Ishikawa (cell line): ENCODE results near the gene SEMG1.

Source experiments
- CEBPB ChIP-seq: IDR thresholded peaks from 2 replicates; pipeline ENCODE4 v1.6.1; 2012
- CREB1 ChIP-seq: IDR thresholded peaks from 2 replicates; pipeline ENCODE4 v1.6.1; 2012; ENCODE audit warnings: low read depth
- EGR1 ChIP-seq: IDR thresholded peaks from 2 replicates; pipeline ENCODE4 v1.6.1; 2012
- EP300 ChIP-seq: IDR thresholded peaks from 2 replicates; pipeline ENCODE4 v1.6.1; 2012; ENCODE audit warnings: borderline replicate concordance
- FOXM1 ChIP-seq: IDR thresholded peaks from 2 replicates; pipeline ENCODE4 v1.6.1; 2012; ENCODE audit warnings: low read depth, borderline replicate concordance
- NFIC ChIP-seq: IDR thresholded peaks from 2 replicates; pipeline ENCODE4 v1.6.1; 2012
- RAD21 ChIP-seq: IDR thresholded peaks from 2 replicates; pipeline ENCODE4 v1.6.1; 2012; ENCODE audit warnings: low read depth
- TAF1 ChIP-seq: IDR thresholded peaks from 2 replicates; pipeline ENCODE4 v1.6.1; 2012; ENCODE audit warnings: low read depth, mild to moderate bottlenecking
- TCF12 ChIP-seq: IDR thresholded peaks from 2 replicates; pipeline ENCODE4 v1.6.1; 2012; ENCODE audit warnings: low read depth
- TEAD4 ChIP-seq: IDR thresholded peaks from 2 replicates; pipeline ENCODE4 v1.6.1; 2012
- YY1 ChIP-seq: IDR thresholded peaks from 2 replicates; pipeline ENCODE4 v1.6.1; 2012; ENCODE audit warnings: low read depth
- ZBTB7A ChIP-seq: IDR thresholded peaks from 2 replicates; pipeline ENCODE4 v1.6.1; 2012; ENCODE audit warnings: low read depth
- TF ChIP-seq, protein P1 (sequence below): IDR thresholded peaks from 2 replicates; pipeline ENCODE4 v1.6.1; 2012
- TF ChIP-seq, protein P2 (sequence below): IDR thresholded peaks from 2 replicates; pipeline ENCODE4 v1.6.1; 2012; ENCODE audit warnings: low read depth, mild to moderate bottlenecking
- TF ChIP-seq, protein P3 (sequence below): IDR thresholded peaks from 2 replicates; pipeline ENCODE4 v1.6.1; 2012

SEMG1 gene

DNA sequence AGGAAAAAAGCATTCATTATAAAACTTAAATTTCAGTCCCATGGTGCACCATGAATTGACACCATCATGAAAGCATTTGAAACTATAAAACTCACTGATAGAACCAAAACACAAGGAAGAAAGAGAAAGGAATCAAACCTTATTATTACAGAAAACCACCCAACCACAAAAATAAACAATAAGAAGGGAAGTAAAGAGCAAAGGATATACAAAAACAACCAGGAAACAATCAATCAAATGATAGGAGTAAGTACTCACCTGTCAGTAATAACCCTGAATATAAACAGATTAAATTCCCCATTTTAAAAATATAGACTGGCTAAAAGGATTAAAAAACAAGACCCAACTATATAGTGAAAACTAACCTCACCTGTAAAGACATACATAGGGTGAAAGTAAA, 41.8 kb downstream of the SEMG1 start:
- TF ChIP-seq RAD21 = no peak
- no peak for TF ChIP-seq TCF12
- TF ChIP-seq EP300 = no peak
- TF ChIP-seq, protein P1, sequence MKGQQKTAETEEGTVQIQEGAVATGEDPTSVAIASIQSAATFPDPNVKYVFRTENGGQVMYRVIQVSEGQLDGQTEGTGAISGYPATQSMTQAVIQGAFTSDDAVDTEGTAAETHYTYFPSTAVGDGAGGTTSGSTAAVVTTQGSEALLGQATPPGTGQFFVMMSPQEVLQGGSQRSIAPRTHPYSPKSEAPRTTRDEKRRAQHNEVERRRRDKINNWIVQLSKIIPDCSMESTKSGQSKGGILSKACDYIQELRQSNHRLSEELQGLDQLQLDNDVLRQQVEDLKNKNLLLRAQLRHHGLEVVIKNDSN = no peak
- TF ChIP-seq, protein P2, sequence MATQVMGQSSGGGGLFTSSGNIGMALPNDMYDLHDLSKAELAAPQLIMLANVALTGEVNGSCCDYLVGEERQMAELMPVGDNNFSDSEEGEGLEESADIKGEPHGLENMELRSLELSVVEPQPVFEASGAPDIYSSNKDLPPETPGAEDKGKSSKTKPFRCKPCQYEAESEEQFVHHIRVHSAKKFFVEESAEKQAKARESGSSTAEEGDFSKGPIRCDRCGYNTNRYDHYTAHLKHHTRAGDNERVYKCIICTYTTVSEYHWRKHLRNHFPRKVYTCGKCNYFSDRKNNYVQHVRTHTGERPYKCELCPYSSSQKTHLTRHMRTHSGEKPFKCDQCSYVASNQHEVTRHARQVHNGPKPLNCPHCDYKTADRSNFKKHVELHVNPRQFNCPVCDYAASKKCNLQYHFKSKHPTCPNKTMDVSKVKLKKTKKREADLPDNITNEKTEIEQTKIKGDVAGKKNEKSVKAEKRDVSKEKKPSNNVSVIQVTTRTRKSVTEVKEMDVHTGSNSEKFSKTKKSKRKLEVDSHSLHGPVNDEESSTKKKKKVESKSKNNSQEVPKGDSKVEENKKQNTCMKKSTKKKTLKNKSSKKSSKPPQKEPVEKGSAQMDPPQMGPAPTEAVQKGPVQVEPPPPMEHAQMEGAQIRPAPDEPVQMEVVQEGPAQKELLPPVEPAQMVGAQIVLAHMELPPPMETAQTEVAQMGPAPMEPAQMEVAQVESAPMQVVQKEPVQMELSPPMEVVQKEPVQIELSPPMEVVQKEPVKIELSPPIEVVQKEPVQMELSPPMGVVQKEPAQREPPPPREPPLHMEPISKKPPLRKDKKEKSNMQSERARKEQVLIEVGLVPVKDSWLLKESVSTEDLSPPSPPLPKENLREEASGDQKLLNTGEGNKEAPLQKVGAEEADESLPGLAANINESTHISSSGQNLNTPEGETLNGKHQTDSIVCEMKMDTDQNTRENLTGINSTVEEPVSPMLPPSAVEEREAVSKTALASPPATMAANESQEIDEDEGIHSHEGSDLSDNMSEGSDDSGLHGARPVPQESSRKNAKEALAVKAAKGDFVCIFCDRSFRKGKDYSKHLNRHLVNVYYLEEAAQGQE = no peak
- no peak for TF ChIP-seq ZBTB7A
- TF ChIP-seq TAF1 = no peak
- no peak for TF ChIP-seq TEAD4
- no peak for TF ChIP-seq EGR1

DNA sequence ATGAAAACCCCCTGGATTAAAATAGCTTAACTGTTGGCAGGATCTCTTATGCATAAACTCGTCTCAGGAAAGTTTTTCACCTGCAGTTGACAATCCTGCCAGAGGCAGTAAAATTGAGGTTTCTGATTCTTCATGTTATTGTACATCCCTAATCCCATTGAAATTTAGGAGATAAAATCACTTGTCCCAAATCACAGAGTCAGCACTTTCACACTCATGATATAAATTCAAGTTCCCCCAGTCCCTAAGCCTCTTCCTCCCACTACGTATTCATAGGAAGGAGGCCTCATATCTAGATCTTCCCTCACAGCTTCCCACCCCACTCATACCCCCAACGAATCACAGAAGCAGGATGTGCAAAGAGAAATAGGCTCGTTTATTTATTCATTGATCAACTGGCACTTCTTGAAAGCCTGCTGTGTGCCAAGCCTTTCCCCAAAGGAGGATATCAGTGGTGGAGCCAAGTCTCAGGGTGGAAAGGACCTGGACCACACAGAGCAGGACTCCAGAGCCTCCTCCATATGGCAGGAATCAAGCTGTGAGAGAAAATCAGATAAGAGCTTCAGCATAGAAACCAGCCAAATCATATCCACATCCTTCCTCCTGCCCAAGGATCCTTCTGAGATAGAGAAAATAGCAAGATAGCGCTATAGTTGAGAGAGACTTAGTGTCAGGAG, 45.2 kb downstream of the SEMG1 start:
- TF ChIP-seq RAD21 (no peak), EGR1 (no peak), ZBTB7A (no peak), CEBPB (no peak), NFIC (no peak), TAF1 (no peak), FOXM1 (no peak), CREB1 (no peak)
- TF ChIP-seq, protein P2 = no peak

DNA sequence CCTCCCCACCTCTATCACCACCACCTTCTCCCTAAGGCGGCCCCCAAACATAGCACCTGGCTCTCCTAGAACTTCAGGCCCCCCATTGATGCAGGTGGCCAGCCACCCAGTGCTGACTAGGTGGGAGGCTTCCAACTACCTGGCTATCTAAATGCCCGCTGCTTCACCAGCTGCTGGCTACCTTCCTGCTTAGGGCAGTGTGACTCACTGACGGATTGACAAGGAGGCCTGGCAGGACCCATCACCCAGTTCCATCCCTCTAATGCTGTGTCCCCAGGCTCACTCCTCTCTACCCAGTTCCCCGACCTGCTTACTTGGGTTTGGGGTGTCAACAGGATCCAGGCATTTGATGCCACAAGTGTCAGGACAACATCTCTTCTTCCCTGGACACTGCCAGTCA, 46.4 kb downstream of the SEMG1 start:
- TF ChIP-seq RAD21 (no peak), CREB1 (no peak), TAF1 (no peak), ZBTB7A (no peak), TEAD4 (no peak), EGR1 (no peak), CEBPB (no peak), FOXM1 (no peak), YY1 (no peak), EP300 (no peak), NFIC (no peak), TCF12 (no peak)
- TF ChIP-seq, protein P1 = no peak
- TF ChIP-seq, protein P3, sequence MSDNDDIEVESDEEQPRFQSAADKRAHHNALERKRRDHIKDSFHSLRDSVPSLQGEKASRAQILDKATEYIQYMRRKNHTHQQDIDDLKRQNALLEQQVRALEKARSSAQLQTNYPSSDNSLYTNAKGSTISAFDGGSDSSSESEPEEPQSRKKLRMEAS = no peak
- TF ChIP-seq, protein P2 = no peak

DNA sequence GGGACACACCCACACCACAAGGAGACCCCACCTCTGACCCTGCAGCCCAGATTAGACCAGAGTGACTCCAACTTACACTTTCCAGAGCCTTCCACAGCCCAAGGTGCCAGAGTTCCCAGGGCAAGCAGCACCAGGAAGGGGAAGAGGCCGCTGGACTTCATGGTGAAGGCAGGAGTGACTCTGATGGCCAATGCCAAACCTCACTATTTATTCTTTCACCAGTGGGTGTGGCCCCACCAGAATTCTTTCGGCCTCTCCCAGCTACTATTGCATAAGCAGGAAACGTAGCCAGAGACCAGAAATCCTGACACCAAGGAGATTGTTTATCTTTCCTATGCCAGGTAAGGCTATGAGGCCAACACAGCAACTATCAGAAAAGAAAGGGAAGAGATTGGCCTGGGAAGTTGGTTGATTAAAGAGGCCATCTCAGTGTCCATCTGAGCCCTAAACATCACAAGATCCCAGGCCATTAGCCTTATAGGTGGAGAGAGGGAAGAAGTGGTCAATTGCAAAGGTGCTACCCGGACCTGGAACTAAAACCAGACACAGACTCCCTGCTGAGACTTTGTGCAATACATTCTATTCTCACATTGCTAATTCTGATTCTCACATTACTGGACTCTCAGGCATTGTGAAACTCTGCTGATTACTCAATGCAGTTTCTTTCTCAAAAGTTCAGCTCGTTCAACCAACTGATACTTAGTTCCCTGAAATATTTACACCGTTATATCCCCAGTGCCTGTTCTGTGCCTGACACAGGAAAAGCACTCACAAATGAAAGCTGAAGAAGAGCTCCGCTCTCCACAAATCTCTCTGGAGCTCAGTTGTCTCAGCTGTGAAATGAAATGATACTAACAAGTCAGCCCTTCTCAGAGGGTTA, 47.8 kb downstream of the SEMG1 start, which contains the start of gene SLPI:
Gene SLPI, minus strand, starts transcription at position 182 of the 880 bp plus-strand sequence. Its CDS starts 21 bp downstream, at position 161.
- TF ChIP-seq, protein P1 = no peak
- TF ChIP-seq FOXM1 (peak; percentile 77), TEAD4 (peak; percentile 55; the same call in 1 of the 2 replicates), ZBTB7A (no peak), EGR1 (no peak), YY1 (peak; percentile 17; the same call in 1 of the 2 replicates), TCF12 (peak; percentile 78), NFIC (peak; percentile 55; the same call in 1 of the 2 replicates), CREB1 (no peak), CEBPB (peak; percentile 100), EP300 (peak; percentile 86), TAF1 (no peak), RAD21 (peak; percentile 13; the same call in 1 of the 2 replicates)
- TF ChIP-seq, protein P3 = peak; percentile 32; the same call in 1 of the 2 replicates
- TF ChIP-seq, protein P2 = peak; percentile 9; the same call in 1 of the 2 replicates
